SU-DHL-6 (cell line): ENCODE results near the gene TSPAN31.

ENCODE experiments used
- EZH2phosphoT487 ChIP-seq: fragments of 200-600 bp; sonication (generic), shearing (Covaris generic); conservative IDR thresholded peaks from 2 replicates; pipeline ENCODE4 v1.6.1; 2018; ENCODE audit warnings: mild to moderate bottlenecking, antibody characterized with exemption, low read length, moderate library complexity, mixed read lengths
- TF ChIP-seq, protein P1 (sequence below): fragments of 200-600 bp; sonication (generic); IDR thresholded peaks from one replicate; pipeline ENCODE4 v1.5.1; 2017; ENCODE audit warnings: antibody characterized with exemption, mild to moderate bottlenecking, low read length, moderate library complexity; ENCODE audit not compliant: insufficient read depth, poor library complexity, severe bottlenecking

DNA sequence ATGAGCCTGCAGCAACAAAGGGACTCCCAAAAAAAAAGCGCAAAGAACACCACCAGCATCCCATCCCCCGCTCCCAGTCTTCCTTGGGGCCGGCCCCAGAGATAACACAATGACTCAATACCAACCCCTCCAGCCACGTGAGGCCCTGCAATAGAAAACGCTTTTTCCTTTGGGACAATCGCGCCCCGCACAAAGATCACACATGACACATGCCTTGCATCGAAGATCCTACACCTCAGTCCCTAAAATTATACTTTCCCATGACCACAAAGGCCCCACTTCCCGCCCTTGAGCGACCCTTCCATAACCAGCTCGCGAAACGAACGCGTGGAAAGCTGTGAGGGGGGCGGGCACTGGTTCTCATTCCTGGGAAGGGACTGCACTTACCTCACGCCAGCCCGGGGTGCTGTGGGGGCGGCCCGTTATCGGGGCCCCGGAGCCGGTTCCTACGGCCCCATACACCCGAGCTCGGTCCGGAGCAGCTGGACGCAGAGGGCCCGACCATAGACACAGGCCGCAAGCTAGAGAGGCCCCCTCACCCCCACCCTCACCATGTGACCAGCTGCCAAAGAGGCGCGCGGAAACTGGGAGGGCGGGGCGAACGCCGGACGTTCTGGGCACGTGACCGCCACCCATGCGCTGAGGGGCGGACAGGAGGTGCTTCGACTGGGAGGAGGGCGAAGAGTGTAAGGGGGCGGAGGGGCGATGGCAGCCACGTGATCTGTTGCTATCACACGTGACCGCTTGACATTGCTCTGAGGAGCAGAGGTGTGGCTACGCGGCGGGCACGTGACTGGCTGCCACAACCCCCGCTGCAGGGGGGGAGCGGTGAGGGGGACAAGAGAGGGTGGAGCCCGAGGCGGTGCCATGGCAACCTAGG, 7.2 kb downstream of the TSPAN31 start, which contains the start of gene CDK4:
- TF ChIP-seq, protein P1, sequence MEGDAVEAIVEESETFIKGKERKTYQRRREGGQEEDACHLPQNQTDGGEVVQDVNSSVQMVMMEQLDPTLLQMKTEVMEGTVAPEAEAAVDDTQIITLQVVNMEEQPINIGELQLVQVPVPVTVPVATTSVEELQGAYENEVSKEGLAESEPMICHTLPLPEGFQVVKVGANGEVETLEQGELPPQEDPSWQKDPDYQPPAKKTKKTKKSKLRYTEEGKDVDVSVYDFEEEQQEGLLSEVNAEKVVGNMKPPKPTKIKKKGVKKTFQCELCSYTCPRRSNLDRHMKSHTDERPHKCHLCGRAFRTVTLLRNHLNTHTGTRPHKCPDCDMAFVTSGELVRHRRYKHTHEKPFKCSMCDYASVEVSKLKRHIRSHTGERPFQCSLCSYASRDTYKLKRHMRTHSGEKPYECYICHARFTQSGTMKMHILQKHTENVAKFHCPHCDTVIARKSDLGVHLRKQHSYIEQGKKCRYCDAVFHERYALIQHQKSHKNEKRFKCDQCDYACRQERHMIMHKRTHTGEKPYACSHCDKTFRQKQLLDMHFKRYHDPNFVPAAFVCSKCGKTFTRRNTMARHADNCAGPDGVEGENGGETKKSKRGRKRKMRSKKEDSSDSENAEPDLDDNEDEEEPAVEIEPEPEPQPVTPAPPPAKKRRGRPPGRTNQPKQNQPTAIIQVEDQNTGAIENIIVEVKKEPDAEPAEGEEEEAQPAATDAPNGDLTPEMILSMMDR = no peak
- no peak for TF ChIP-seq EZH2phosphoT487
